ENCODE results near the gene BBS9. TPM values are rescaled to one million over a fixed set of nuclear protein-coding genes. Genes with fewer than 3 reads are reported as not detected.
A peak's percentile ranks its signal among the peaks of the same experiment; 100 is the strongest.

The BBS9 gene
- polyA plus RNA-seq, 1 donor, result 15.2 TPM

DNA sequence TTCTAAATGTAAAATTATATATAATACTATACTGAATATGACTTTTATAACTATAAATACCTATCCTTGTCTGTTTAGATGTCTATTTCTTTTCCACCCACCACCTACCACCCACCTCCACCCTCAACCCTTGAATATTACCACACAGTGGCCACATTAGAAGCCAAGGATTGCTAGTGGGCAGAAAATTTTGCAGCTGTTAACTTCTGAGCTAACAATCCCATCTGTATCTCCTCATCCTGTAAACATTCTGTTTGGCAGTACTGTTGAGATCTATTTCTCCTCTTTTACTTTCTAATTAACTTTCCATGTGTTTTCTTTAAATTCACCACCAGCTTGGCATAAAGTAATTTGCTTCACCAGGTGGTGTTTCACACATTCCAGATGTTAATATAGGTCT lies 494.9 kb downstream of the BBS9 start:
- DNase-seq, result no peak

DNA sequence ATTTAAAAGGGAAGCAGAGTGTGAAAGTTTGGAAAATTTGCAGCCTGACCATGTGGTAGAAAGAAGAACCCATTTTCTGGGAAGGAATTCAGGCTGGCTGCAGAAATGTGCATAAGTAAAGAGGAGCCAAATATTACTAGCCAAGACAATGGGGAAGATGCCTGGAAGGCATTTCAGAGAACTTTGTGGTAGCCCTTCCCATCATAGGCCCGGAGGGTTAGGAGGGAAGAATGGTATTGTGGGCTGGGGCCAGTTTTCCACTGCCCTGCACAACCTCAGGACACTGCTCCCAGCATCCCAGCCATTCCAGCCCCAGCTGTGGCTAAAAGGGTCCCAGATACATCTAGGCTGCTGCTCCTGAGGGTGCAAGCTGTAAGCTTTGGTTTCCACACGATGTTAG lies 497.5 kb downstream of the BBS9 start:
- no peak for DNase-seq

DNA sequence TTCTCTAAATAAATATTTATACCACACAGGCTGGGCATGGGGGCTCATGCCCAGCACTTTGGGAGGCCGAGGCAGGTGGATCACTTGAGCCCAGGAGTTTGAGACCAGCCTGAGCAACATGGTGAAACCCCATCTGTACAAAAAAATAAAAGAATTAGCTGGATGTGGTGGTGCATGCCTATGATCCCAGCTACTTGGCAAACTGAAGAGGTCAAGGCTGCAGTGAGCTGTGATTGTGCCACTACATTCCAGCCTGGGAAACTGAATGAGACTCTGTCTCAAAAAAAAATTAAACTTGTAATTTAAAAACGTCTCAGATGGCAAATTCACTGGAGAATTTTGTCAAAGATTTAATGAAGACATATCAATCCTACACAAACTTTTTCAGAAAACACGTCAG lies 498.4 kb downstream of the BBS9 start:
- DNase-seq, result no peak

DNA sequence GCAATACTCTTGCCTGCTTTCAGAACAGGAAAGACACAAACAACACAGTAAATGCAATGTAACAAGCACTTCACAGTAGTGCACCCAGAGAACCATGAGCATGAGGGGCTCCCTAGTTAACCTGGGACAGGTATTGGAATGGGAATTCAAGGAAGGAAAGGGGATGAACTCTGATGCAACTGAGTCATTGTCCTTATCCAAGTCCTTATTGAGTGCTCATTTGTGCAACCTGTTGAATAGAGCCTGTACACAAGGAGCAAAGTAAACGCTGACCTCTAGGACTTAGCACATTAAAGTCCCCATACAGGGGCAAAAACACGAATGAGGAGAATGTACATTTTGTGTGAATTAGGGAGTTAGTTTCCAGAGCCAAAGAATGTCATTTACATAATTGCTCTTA lies 499.5 kb downstream of the BBS9 start:
- DNase-seq, result no peak

DNA sequence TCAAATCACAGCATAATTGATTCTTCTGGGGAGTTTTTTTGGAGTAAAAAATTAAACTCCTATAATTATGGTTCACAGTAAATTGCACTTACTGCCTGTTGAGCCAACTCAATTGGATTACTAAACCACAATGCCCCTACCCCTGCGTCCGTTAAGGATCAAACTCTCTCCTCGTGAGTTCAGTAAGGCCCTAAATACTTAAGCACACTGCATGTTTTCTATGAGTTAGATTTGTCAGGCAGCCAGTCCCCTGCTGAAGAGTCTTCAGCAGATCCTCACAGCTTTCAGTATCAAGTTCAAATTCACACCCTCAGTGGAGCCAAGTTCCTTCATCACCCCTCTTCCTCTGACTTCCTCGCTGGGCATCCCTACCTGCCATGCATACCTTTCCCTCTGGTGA lies 501.0 kb downstream of the BBS9 start:
- no peak for DNase-seq

DNA sequence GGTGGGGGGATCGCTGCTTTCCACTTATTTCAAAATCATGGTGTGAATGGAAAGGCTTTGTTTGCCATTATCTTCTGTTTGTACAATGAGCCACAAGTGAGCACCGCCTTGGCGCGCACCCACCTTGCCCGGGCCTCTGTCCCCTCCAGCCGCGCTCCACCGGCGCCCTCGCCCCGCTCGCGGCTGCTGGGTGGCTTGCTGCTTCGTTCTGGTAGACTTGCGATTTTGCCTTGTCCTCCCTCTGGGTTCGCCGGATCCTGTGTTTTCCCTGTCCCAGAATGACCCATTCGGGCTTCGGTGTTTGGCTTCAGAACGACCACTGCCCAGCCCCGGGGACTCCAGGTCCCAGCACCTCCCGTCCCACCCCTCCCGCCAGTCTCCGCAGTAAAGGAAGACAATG lies 503.0 kb downstream of the BBS9 start:
- no peak for DNase-seq

DNA sequence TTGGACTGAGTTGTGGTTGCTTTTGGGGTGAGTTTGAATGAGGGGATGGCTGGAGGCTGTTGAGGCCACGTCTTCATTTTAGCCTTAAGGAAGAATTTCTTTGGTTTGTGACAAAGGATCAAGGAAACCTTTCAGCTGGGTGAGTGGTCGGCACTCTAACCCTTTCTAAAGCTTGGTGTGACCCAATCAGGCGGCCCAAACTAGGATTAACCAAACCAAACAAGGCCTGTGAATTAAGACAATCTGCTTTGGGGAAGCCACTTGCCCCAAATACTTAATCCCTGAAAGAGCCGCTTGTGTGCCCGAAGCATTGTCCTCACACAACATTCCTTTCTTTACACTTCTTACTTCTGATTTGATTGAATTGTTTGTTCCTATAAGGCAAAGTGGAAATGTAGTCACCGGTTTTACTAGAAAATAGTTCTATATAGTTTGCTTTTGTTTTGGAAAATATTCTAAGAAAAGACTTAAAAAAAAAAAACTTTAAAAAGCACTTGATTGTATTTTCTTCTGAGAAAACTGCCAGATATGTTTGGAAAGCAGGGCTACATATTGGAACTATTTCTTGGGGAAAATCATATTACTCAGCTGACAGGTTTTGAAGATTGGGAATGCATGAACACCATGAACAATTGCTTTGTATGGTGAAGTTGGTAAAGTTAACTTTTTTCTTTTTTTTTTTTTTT lies 503.6 kb downstream of the BBS9 start:
- DNase-seq, result no peak

DNA sequence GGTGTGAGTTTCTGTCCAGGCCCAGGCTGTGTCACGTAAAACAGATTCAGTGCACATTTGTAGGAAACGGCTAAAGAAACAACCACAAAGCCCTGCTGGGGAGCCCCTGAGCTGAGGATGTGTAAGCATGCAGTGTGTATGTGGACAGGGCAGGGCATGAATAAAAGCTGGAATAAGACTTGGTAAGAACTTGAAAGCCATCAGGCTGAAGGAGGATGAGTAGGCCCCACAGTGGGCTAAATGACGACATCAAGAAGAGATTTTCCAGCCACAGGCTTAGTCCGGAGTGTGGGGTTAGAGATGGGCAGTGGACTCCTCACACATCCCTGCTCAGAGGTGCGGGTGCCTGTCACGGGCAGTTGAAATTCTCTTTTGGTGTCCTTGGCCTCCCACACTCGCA lies 505.2 kb downstream of the BBS9 start:
- no peak for DNase-seq

DNA sequence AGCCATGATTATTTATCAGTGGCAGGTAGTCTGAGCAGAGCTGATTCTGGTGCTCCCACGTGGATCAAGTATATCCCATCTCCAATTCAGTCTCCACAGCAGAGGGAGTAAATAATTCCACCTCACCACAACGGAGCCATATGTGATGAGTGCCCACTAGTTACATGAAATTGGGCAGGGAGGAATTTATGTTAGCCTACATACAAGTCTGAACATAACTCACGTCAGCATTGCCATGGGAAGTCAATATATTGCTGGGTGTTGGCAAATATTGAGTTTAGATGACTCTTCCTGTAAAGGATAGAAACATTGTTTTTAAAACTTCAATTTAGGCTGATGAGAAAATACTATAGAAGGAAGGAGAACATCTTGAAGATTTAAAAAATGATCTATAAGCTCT lies 507.0 kb downstream of the BBS9 start:
- no peak for DNase-seq

DNA sequence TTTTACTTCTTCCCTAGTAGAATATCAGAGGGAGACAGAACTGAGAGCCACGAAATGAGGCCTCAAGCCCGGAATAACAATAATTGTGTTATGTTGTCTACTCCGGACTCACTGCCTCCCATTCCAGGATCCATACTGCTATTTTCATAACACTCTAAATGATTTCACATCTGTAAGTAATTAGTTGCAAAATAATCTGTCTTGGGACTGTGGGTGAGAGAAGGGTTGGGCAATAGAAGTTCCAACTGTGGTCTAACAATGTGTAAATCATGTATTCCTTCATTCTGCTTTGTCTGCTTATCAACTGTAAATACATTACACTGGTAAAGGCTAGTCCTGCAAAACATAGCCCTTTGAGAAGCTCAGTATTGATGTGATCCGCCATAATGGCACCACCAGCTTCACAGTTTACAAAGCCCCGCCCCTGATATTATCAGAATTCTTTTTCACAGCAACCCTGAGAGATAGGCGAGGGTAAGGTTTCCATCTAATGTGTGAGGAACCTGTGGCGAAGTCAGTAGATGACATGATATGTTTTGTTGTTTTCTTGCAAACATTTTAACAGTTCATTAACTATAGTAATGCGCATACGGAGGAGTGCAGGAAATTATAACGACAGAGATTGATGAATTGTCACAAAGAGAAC lies 510.3 kb downstream of the BBS9 start:
- DNase-seq, result no peak

DNA sequence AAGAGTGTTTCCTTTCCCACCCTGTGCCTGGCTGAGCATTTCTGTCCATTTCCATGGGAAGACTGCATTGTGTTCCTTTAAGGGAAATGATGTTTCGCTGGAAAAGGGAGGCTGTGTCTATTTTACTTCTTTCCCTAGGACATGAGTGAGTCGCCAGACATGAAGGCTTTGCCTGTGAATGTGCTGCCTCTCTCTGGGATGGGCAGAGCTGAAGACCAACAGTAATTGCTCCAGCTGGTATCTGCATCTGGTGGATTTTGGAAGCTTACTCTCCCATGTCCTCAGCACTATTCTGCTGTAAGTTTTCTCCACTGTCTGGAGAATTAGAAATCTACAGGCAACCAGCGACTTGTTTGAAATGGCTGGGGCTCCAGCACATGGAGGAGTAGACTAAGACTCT lies 511.4 kb downstream of the BBS9 start:
- DNase-seq, result no peak

DNA sequence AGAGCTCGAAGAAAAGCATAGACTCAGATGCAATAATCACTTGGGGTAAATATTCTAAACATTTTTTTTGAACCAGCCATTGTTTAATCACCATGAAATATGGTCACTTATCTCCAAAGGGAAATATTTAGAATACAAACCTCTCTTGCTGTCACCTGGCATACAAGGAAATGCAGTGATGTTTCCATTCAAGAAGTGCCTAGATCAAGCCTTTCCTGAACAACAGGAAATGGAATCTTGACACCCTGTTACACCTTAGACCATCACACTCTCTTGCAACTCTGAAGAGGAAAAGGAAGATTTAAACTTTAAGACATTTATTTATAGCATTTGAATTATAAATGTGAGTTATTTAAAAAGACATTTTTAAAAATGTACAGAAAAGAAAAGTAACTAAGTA lies 512.9 kb downstream of the BBS9 start:
- no peak for DNase-seq

DNA sequence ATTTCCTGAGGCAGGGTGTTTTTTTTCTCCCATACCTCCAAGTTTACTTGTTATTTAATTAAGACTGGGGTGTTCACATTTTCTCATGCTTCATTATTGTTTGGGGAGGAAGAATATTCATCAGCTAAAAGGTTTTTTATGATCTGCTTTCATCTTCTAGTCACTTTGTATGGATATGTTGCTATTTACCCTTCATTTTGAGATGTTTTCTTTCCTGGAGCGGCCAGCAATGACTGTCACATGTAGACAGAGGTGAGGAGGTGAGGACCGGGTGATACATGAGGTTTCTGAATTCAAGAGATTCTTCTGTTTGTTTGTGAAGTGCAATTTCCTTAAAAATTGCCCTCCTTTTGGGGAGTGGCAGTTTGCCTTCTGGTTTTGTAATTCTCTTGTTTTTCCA lies 514.2 kb downstream of the BBS9 start:
- no peak for DNase-seq

DNA sequence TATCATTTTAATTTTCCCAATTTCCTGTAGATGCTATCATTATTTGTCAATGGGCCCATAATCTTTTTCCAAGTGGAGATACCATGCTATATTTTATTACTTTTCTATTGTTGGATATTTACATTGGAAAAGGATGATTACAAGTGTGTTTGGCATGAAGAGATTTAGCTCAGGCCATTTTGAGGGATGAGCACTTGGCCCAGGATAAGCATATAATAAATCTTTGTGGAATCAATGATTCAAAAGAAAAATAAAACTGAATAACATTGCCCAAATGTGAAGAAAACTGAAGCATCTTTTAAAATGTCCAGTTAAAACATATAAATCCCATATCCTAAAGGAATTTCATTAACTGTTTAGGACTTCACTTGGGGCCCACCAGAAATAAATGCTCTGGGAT lies 515.1 kb downstream of the BBS9 start:
- no peak for DNase-seq

DNA sequence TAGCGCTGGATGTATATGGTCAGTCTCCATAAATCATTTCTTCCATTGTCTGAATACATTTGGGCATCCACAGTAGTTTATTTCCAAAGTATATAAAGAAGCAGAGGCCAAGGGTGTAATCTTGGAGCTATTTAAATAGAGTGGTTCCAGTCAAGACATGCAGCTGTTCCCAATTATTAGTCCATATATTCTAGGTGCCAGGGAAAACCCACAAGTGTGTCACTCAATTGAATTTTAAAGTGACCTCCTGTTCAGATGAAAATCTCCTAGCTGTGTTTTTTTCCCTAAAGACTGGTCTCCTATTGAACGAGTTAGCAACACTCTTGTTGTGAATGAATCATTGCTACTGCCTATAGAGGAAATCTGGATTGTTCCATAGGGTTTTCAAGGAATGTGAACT lies 515.7 kb downstream of the BBS9 start:
- peak; percentile 23 for DNase-seq

DNA sequence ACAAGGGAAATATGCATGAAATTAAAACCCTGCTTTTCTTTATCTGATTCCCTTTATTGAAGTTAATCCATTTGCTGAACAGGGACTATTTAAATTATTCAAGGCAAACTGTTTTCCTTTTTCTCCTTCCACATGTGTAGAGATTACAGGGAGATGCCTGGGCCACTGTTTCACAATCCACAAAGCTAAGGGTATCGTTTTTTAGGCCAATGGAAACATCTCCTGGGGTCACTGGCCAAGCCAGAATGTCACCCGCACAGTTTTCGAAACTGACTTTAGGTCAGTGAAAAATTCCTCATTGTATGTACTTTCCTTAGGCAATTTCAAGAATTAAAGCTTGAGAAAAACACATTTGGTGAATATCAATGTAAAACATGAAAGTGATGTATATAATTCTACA lies 516.8 kb downstream of the BBS9 start:
- no peak for DNase-seq

DNA sequence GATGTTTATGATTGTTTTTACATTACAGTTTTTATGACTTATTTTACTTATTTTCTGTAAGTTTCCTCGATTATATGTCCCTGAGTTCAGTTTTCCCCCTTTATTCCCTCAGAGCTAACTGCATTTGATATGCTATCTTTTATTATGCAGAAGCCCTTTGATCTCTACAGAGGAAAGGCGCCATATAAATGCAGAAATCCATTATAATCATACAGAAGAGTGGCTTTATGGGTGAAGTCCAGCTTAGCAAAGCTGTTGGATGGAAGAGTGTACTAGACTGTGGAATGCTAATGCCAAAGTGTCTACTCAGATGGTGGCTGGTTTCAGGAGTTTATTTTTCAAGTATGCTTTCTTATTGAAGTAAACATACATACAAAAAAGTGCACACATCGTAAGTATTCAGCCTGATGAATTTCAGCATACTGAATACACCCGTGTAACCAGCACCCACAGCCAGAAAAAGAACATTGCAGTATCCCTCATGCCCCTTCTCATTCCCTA lies 517.6 kb downstream of the BBS9 start:
- no peak for DNase-seq

DNA sequence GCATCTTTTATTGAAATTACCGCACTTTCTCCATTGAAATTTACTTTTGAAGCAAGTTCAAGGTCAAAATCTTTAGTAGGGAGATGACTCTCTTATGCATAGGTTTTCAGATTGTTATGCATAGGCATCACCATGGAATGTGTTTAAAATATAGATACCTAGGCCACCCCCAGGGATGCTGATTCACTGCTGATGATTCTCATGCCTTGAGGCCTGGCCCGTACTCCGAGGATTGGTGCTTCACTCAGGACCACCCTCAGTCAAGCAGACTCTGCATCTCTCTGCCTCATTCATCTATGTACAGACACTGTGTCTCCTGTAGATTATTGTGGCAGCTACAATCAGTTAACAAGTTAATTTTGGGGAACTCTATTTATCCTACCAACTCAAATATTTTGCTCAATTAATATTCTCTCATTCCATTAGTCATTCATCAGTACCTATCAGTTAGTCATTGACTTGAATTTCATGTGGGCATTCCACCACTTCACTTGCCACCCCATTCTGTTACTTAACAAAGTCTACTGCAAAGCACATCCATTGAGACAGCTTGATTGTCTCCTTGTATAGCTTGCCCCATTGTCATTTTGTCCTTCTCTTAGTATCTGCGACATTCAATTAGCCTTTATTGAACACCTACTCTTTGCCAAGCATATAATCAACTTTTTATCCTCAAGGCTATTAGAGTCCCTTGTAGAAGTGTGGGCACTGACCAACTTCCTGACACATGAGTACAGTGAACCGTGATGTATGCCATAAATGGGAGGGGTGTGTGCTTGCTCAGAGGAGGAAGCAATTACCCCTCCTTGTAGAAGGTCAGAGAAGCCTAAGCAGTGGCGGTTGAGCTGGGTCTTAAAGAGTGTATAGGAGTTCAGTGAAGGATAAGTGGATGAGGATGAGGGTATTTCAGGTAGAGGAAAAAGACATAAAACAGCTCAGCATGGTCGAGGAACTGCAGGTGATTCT lies 520.4 kb downstream of the BBS9 start:
- DNase-seq, result no peak

DNA sequence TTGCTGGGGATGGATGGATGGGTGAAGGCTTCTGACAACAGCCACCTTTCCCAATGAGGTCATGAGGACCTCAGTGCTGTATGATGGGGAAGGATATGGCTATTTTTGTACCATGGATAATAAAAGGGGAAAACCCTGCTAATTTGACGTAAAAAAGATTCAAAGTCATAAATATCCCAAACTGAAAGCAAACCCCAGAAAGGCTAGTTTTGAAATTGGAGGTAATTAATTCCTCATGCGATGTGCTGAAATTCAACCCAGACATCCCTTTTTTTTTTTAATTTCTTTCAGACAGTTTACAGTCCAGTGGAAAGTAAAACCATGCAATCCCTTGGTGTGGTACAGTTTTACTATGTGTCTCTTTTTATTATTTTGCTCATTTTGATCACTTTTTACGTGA lies 521.5 kb downstream of the BBS9 start:
- DNase-seq, result no peak

DNA sequence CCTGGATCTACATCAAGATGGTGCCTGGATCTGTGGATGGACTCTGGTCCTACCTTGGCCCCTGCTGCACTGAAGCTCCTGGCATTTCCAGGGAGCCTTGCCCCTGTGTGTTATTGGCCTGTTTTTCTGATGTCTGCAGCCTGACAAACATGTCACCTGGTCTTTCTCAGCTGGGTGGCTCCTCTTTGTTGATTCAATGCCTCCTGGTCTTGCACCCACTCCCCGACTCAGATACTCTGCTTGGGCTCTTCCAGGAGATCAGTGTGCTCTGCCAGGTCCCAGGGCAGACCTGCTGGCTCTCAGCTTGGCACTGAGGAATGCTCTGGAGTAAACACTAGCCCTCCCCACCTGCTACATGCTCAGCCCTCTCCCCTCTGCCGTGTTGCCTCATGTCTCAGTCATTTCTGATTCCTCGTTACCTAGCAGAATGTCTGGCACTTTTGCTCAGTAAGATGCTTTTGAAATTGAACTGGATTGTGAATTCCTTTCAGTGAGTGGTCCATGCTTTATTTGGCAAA lies 522.7 kb downstream of the BBS9 start:
- DNase-seq, result no peak

DNA sequence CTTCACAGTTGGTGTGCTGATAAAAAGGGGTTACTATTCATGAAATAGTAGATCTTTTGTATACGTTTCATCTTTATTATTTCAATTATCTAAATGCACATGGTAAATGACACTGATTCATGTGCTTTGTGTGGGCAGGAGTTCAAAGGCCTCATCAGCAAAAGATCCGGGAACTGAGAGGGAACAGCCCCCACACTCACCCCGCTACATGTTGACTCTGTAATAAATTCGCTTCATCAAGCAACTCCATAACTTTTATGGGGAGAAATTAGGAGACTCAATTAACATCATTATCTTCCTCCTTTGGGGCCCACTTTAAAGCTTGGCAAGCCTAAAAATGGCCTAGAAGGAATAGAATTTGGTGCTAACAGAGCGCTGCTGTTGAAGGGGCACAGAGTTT lies 525.3 kb downstream of the BBS9 start:
- DNase-seq, result no peak
